GM23248 (cell line): Measurements from ENCODE around the gene MAPKBP1. TPM values are rescaled to one million over a fixed set of nuclear protein-coding genes. Genes with fewer than 3 reads are reported as not detected.

Experiments
- DNase-seq: peaks from one replicate; pipeline ENCODE4 v3.0.0-alpha.2; 2015
- H2AFZ ChIP-seq: fragments of 200-600 bp; sonication (generic); 2 replicates; pipeline ENCODE4 v1.6.1; 2016; ENCODE audit warnings: antibody characterized with exemption
- H3F3A ChIP-seq: fragments of 200-600 bp; sonication (generic); 2 replicates; pipeline ENCODE4 v1.6.1; 2016; ENCODE audit warnings: mild to moderate bottlenecking, antibody characterized with exemption, mixed run types; ENCODE audit not compliant: insufficient read depth
- H3K27ac ChIP-seq: fragments of 200-600 bp; sonication (generic); 2 replicates; pipeline ENCODE4 v1.5.1; 2016; ENCODE audit warnings: mild to moderate bottlenecking
- H3K27me3 ChIP-seq: fragments of 200-600 bp; sonication (generic); replicated peaks from 2 replicates; pipeline ENCODE4 v1.6.1; 2016; ENCODE audit warnings: mild to moderate bottlenecking; ENCODE audit not compliant: insufficient read depth
- H3K36me3 ChIP-seq: fragments of 200-600 bp; sonication (generic); 2 replicates; pipeline ENCODE4 v1.6.1; 2016; ENCODE audit warnings: low read depth, mild to moderate bottlenecking
- H3K4me1 ChIP-seq: fragments of 200-600 bp; sonication (generic); 2 replicates; pipeline ENCODE4 v1.6.1; 2016; ENCODE audit warnings: mild to moderate bottlenecking; ENCODE audit not compliant: insufficient read depth
- H3K4me2 ChIP-seq: fragments of 200-600 bp; sonication (generic); one replicate; pipeline ENCODE4 v1.6.1; 2016; ENCODE audit warnings: mild to moderate bottlenecking; ENCODE audit not compliant: unreplicated experiment
- H3K4me3 ChIP-seq: fragments of 200-600 bp; sonication (generic); 2 replicates; pipeline ENCODE4 v1.5.1; 2016; ENCODE audit warnings: mild to moderate bottlenecking
- H3K79me2 ChIP-seq: fragments of 200-600 bp; sonication (generic); 2 replicates; pipeline ENCODE4 v1.6.1; 2016; ENCODE audit warnings: mild to moderate bottlenecking; ENCODE audit not compliant: insufficient read depth
- H3K9ac ChIP-seq: fragments of 200-600 bp; sonication (generic); 2 replicates; pipeline ENCODE4 v1.6.1; 2016; ENCODE audit warnings: mild to moderate bottlenecking
- H3K9me2 ChIP-seq: fragments of 200-600 bp; sonication (generic); 2 replicates; pipeline ENCODE4 v1.6.1; 2016; ENCODE audit warnings: mixed run types, mild to moderate bottlenecking, moderate library complexity; ENCODE audit not compliant: insufficient read depth
- H3K9me3 ChIP-seq: fragments of 200-600 bp; sonication (generic); one replicate; pipeline ENCODE4 v1.6.1; 2017; ENCODE audit warnings: low read depth
- H4K20me1 ChIP-seq: fragments of 200-600 bp; sonication (generic); 2 replicates; pipeline ENCODE4 v1.6.0; 2016; ENCODE audit not compliant: insufficient read depth
- EZH2 ChIP-seq: fragments of 200-600 bp; sonication (generic); IDR thresholded peaks from 2 replicates; pipeline ENCODE4 v1.6.1; 2018; ENCODE audit warnings: antibody characterized with exemption, mild to moderate bottlenecking; ENCODE audit not compliant: insufficient read depth, poor library complexity, severe bottlenecking
- EZH2phosphoT487 ChIP-seq: fragments of 200-600 bp; sonication (generic); IDR thresholded peaks from 2 replicates; pipeline ENCODE4 v1.6.1; 2018; ENCODE audit warnings: antibody characterized with exemption, moderate library complexity, mild to moderate bottlenecking, low read depth; ENCODE audit not compliant: insufficient read depth
- WGBS, 2 experiments: methylation state at CpG; one replicate each; pipeline ENCODE4 v1.1.6; 2015 to 2017; ENCODE audit warnings: low lambda C conversion rate in 2 of 2, low coverage in 1 of 2; ENCODE audit errors: missing lambda C conversion rate in 2 of 2; 5-methylcytosine and 5-hydroxymethylcytosine counted together
- in situ Hi-C: fragments of 300-500 bp; cut with MboI; formaldehyde crosslinking; loops from 2 replicates; pipeline ENCODE4 v1.15.0; 2020
- polyA plus RNA-seq: library from polyadenylated mRNA; unstranded; fragments of >200 nt; fragmentation: Nextera tagmentation; extraction: Ambion mirVana; gene quantifications from 2 replicates; pipeline ENCODE4 v1.2.1, GENCODE V29; 2016
- total RNA-seq: library from RNA; depleted of rRNA; stranded (reverse); fragments of >200 nt; shearing (Covaris generic); gene quantifications from 2 replicates; pipeline ENCODE4 v1.2.3, GENCODE V29; 2014

Gene MAPKBP1
- total and polyA plus RNA-seq, 2 experiments from 2014 or later, result 5.2 to 8.5 TPM

- H3F3A ChIP-seq, result no peaks in the 10 kb centered on the region
- no peaks in the 10 kb centered on the region for H3K9me2 ChIP-seq
- no peaks in the 10 kb centered on the region for H3K9me3 ChIP-seq
- H3K4me3 ChIP-seq, result no peak overlapping the region
- H4K20me1 ChIP-seq, result no peaks in the 10 kb centered on the region
- in situ Hi-C loops, result no loop called here
- H3K79me2 ChIP-seq, result no peaks in the 10 kb centered on the region
- WGBS, 2 experiments, result 80 to 87% methylated on average over 12 to 18 of the region's 18 CpGs
- no peaks in the 10 kb centered on the region for H3K36me3 ChIP-seq
- H3K4me1 ChIP-seq, result no peaks in the 10 kb centered on the region
- no peak for DNase-seq
- no peak overlapping the region for H2AFZ ChIP-seq
- no peak overlapping the region for H3K9ac ChIP-seq
- no peak overlapping the region for H3K27ac ChIP-seq
- no peak overlapping the region for H3K4me2 ChIP-seq
- TF ChIP-seq EZH2 (no peak), EZH2phosphoT487 (no peak)
- H3K27me3 ChIP-seq, result no peaks in the 10 kb centered on the region
Observed at GRCh38 chr15:41861736-41862356, 87.6 kb downstream of the MAPKBP1 start.

GRCh38 chr15:41862515-41863116 lies 88.3 kb downstream of the MAPKBP1 start:
- Histone ChIP-seq H3F3A (no peaks in the 10 kb centered on the region), H2AFZ (no peak overlapping the region), H3K4me1 (no peaks in the 10 kb centered on the region), H3K27me3 (no peaks in the 10 kb centered on the region), H4K20me1 (no peaks in the 10 kb centered on the region), H3K79me2 (no peaks in the 10 kb centered on the region), H3K27ac (no peak overlapping the region), H3K36me3 (no peaks in the 10 kb centered on the region), H3K4me2 (no peak overlapping the region), H3K9ac (no peak overlapping the region), H3K9me3 (no peaks in the 10 kb centered on the region), H3K9me2 (no peaks in the 10 kb centered on the region), H3K4me3 (no peak overlapping the region)
- TF ChIP-seq EZH2, result no peak
- no peak for TF ChIP-seq EZH2phosphoT487
- in situ Hi-C loops, result no loop called here
- WGBS, 2 experiments, result 81 to 83% methylated on average over 19 of the region's 19 CpGs
- DNase-seq, result no peak

GRCh38 chr15:41865490-41866055 lies 91.3 kb downstream of the MAPKBP1 start:
- Histone ChIP-seq H3K27ac (no peak overlapping the region), H2AFZ (no peak overlapping the region), H3K79me2 (no peaks in the 10 kb centered on the region), H3K9me2 (no peaks in the 10 kb centered on the region), H3F3A (no peaks in the 10 kb centered on the region), H3K9ac (no peak overlapping the region), H3K4me1 (no peaks in the 10 kb centered on the region), H3K4me2 (no peak overlapping the region), H3K9me3 (no peaks in the 10 kb centered on the region), H3K36me3 (no peaks in the 10 kb centered on the region), H3K4me3 (no peak overlapping the region), H3K27me3 (no peaks in the 10 kb centered on the region), H4K20me1 (no peaks in the 10 kb centered on the region)
- TF ChIP-seq EZH2phosphoT487 (no peak), EZH2 (no peak)
- WGBS, 2 experiments, result 71% methylated on average over 18 of the region's 18 CpGs
- DNase-seq, result no peak
- in situ Hi-C loops, result no loop called here

- in situ Hi-C loops, result no loop called here
- no peaks in the 10 kb centered on the region for H3K9me3 ChIP-seq
- 74 to 78% methylated on average over 8 of the region's 8 CpGs for WGBS, 2 experiments
- H3K27ac ChIP-seq, result no peak overlapping the region
- no peaks in the 10 kb centered on the region for H3K9me2 ChIP-seq
- no peaks in the 10 kb centered on the region for H3K36me3 ChIP-seq
- no peaks in the 10 kb centered on the region for H4K20me1 ChIP-seq
- H3K4me2 ChIP-seq, result no peak overlapping the region
- no peaks in the 10 kb centered on the region for H3F3A ChIP-seq
- no peaks in the 10 kb centered on the region for H3K4me1 ChIP-seq
- H3K4me3 ChIP-seq, result no peak overlapping the region
- no peaks in the 10 kb centered on the region for H3K27me3 ChIP-seq
- TF ChIP-seq EZH2 (no peak), EZH2phosphoT487 (no peak)
- no peaks in the 10 kb centered on the region for H3K79me2 ChIP-seq
- no peak for DNase-seq
- no peak overlapping the region for H3K9ac ChIP-seq
- no peak overlapping the region for H2AFZ ChIP-seq
Observed at GRCh38 chr15:41866263-41866703, 92.0 kb downstream of the MAPKBP1 start.
